ENCODE measurements around the gene TMEM69. TPM values are rescaled to one million over a fixed set of nuclear protein-coding genes. Genes with fewer than 3 reads are reported as not detected.

TMEM69 gene
- total and polyA plus RNA-seq, 2 of the 13 experiments (the other 11 are each of a cell fraction or from before 2014, with no cell fraction given): 25.4 to 135 TPM

- TF ChIP-seq ZNF512B (CRISPR knock-in tag; IDR thresholded peaks at IDR 0.05; ENCODE audit: borderline replicate concordance) (no peak), MATR3 (CRISPR knock-in tag; IDR thresholded peaks at IDR 0.05) (no peak), ELK4 (CRISPR knock-in tag; IDR thresholded peaks at IDR 0.05; ENCODE audit: borderline replicate concordance) (no peak), TRIM24 (CRISPR knock-in tag; IDR thresholded peaks at IDR 0.05) (no peak), SAP130 (CRISPR knock-in tag; IDR thresholded peaks at IDR 0.05; ENCODE audit: low read depth) (no peak), ZNF570 (CRISPR knock-in tag; IDR thresholded peaks at IDR 0.05; ENCODE audit: borderline replicate concordance) (no peak), ZNF513 (CRISPR knock-in tag; conservative IDR thresholded peaks at IDR 0.05) (no peak), THAP11 (CRISPR knock-in tag; IDR thresholded peaks at IDR 0.05) (no peak)
- TF ChIP-seq, protein P1, sequence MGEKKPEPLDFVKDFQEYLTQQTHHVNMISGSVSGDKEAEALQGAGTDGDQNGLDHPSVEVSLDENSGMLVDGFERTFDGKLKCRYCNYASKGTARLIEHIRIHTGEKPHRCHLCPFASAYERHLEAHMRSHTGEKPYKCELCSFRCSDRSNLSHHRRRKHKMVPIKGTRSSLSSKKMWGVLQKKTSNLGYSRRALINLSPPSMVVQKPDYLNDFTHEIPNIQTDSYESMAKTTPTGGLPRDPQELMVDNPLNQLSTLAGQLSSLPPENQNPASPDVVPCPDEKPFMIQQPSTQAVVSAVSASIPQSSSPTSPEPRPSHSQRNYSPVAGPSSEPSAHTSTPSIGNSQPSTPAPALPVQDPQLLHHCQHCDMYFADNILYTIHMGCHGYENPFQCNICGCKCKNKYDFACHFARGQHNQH (CRISPR knock-in tag; IDR thresholded peaks at IDR 0.05): no peak
Measured at GRCh38 chr1:45643978-45644377, 44.0 kb upstream of the TMEM69 start (continued).

Data from HepG2 (cell line).